Smooth muscle cell (in vitro differentiated cells): ENCODE results near the gene PPT2. TPM values are rescaled to one million over a fixed set of nuclear protein-coding genes. Genes with fewer than 3 reads are reported as not detected.

ENCODE experiments used
- DNase-seq: peaks from one replicate; lab custom pipeline; 2025; ENCODE audit not compliant: unreplicated experiment; lab: John Stamatoyannopoulos, UW
- H2AFZ ChIP-seq: fragments of 200-600 bp; sonication (generic); 2 replicates; pipeline ENCODE4 v1.6.0; 2016; ENCODE audit warnings: antibody characterized with exemption, low read depth, mild to moderate bottlenecking
- H3F3A ChIP-seq: fragments of 200-600 bp; sonication (generic); 2 replicates; pipeline ENCODE4 v1.6.0; 2017; ENCODE audit warnings: antibody characterized with exemption, low read depth
- H3K27ac ChIP-seq: fragments of 200-600 bp; sonication (generic); 2 replicates; pipeline ENCODE4 v1.5.1; 2016; ENCODE audit warnings: low read depth, mild to moderate bottlenecking
- H3K27me3 ChIP-seq: fragments of 200-600 bp; sonication (generic); 2 replicates; pipeline ENCODE4 v1.6.1; 2016; ENCODE audit warnings: low read depth, mild to moderate bottlenecking
- H3K36me3 ChIP-seq: fragments of 200-600 bp; sonication (generic); 2 replicates; pipeline ENCODE4 v1.5.1; 2016; ENCODE audit warnings: low read depth
- H3K4me1 ChIP-seq: fragments of 200-600 bp; sonication (generic); 2 replicates; pipeline ENCODE4 v1.5.1; 2016; ENCODE audit warnings: low read depth
- H3K4me2 ChIP-seq: fragments of 200-600 bp; sonication (generic); 2 replicates; pipeline ENCODE4 v1.6.0; 2016; ENCODE audit warnings: mild to moderate bottlenecking
- H3K4me3 ChIP-seq: fragments of 200-600 bp; sonication (generic); 2 replicates; pipeline ENCODE4 v1.5.1; 2016; ENCODE audit warnings: mild to moderate bottlenecking
- H3K79me2 ChIP-seq: fragments of 200-600 bp; sonication (generic); 2 replicates; pipeline ENCODE4 v1.6.0; 2016; ENCODE audit warnings: low read depth, mild to moderate bottlenecking
- H3K9ac ChIP-seq: fragments of 200-600 bp; sonication (generic); 2 replicates; pipeline ENCODE4 v1.6.0; 2016; ENCODE audit warnings: low read depth
- H3K9me3 ChIP-seq: fragments of 200-600 bp; sonication (generic); replicated peaks from 2 replicates; pipeline ENCODE4 v1.5.1; 2016; ENCODE audit warnings: low read depth
- H4K20me1 ChIP-seq: fragments of 200-600 bp; sonication (generic); 2 replicates; pipeline ENCODE4 v1.6.0; 2016; ENCODE audit warnings: low read depth
- CTCF ChIP-seq: fragments of 200-600 bp; sonication (generic); IDR thresholded peaks from 2 replicates; pipeline ENCODE4 v1.5.1; 2017; ENCODE audit warnings: borderline replicate concordance, mild to moderate bottlenecking, antibody characterized with exemption; ENCODE audit not compliant: insufficient read depth, poor library complexity, severe bottlenecking
- WGBS: methylation state at CpG from one replicate; pipeline ENCODE4 v1.1.7; 2016; ENCODE audit warnings: low lambda C conversion rate; 5-methylcytosine and 5-hydroxymethylcytosine counted together
- polyA plus RNA-seq: library from polyadenylated mRNA; unstranded; fragments of >200 nt; fragmentation: Nextera tagmentation; extraction: Ambion mirVana; gene quantifications from 2 replicates; pipeline ENCODE4 v1.2.1, GENCODE V29; 2016
- total RNA-seq: library from RNA; depleted of rRNA; stranded (reverse); fragments of >200 nt; gene quantifications from 2 replicates; pipeline ENCODE4 v1.2.3, GENCODE V29; 2014

Gene PPT2
- total and polyA plus RNA-seq, 2 experiments from 2014 or later = 15.7 to 17.5 TPM

GRCh38 chr6:32151863-32152768 is 1.8 kb upstream of the PPT2 start, which contains the start of gene PRRT1:
PRRT1 (minus strand) TSS chr6:32151939; CDS start chr6:32151827, 112 bp downstream.
- Histone ChIP-seq H3K9me3 (no peaks in the 10 kb centered on the region), H2AFZ (peak within 1 kb of the TSS; percentile 20), H3F3A (no peaks in the 10 kb centered on the region), H3K27me3 (peaks cover 26% of the 10 kb centered on the region), H3K4me3 (peak within 1 kb of the TSS; percentile 85), H4K20me1 (no peaks in the 10 kb centered on the region), H3K9ac (peak within 1 kb of the TSS; percentile 87), H3K36me3 (no peaks in the 10 kb centered on the region), H3K4me2 (peak within 1 kb of the TSS; percentile 90), H3K27ac (peak within 1 kb of the TSS; percentile 91), H3K79me2 (peaks cover 10% of the 10 kb centered on the region), H3K4me1 (peaks cover 18% of the 10 kb centered on the region)
- WGBS = 10% methylated on average over 13 of the region's 24 CpGs
- DNase-seq = no peak
- no peak for TF ChIP-seq CTCF

GRCh38 chr6:32152769-32153563 is 975 bp upstream of the PPT2 start:
- 5% methylated on average over 35 of the region's 35 CpGs for WGBS
- Histone ChIP-seq H3K9me3 (no peaks in the 10 kb centered on the region), H3K27ac (peak overlapping the region; percentile 91), H3F3A (no peaks in the 10 kb centered on the region), H3K27me3 (peaks cover 26% of the 10 kb centered on the region), H3K36me3 (no peaks in the 10 kb centered on the region), H3K9ac (peak overlapping the region; percentile 87), H3K4me2 (peak overlapping the region; percentile 90), H3K4me3 (peak overlapping the region; percentile 85), H2AFZ (peak overlapping the region; percentile 20), H3K4me1 (peaks cover 18% of the 10 kb centered on the region), H4K20me1 (no peaks in the 10 kb centered on the region), H3K79me2 (peaks cover 10% of the 10 kb centered on the region)
- no peak for TF ChIP-seq CTCF
- peak; percentile 27 for DNase-seq

- Histone ChIP-seq H3K36me3 (no peaks in the 10 kb centered on the region), H3K4me2 (peak overlapping the region; percentile 90), H3F3A (no peaks in the 10 kb centered on the region), H3K4me1 (peaks cover 18% of the 10 kb centered on the region), H3K27me3 (peaks cover 18% of the 10 kb centered on the region), H3K9me3 (no peaks in the 10 kb centered on the region), H3K27ac (peak overlapping the region; percentile 91), H3K4me3 (peak overlapping the region; percentile 85), H3K9ac (peak overlapping the region; percentile 87), H3K79me2 (peaks cover 10% of the 10 kb centered on the region), H4K20me1 (no peaks in the 10 kb centered on the region), H2AFZ (peak overlapping the region; percentile 82)
- TF ChIP-seq CTCF = peak; percentile 33
- peak; percentile 52 for DNase-seq
- WGBS = 15% methylated on average over 33 of the region's 34 CpGs
Measured at GRCh38 chr6:32154514-32155161, 697 bp downstream of the PPT2 start.
